HG03439 (cell line): ENCODE measurements around the gene HOXA9.

Experiments used
- ATAC-seq: cut with Tn5 transposase; IDR thresholded peaks from one replicate; pipeline ENCODE4 v1.9.1; 2021; ENCODE audit warnings: mild to moderate bottlenecking, moderate library complexity; ENCODE audit not compliant: unreplicated experiment

HOXA9 gene

DNA sequence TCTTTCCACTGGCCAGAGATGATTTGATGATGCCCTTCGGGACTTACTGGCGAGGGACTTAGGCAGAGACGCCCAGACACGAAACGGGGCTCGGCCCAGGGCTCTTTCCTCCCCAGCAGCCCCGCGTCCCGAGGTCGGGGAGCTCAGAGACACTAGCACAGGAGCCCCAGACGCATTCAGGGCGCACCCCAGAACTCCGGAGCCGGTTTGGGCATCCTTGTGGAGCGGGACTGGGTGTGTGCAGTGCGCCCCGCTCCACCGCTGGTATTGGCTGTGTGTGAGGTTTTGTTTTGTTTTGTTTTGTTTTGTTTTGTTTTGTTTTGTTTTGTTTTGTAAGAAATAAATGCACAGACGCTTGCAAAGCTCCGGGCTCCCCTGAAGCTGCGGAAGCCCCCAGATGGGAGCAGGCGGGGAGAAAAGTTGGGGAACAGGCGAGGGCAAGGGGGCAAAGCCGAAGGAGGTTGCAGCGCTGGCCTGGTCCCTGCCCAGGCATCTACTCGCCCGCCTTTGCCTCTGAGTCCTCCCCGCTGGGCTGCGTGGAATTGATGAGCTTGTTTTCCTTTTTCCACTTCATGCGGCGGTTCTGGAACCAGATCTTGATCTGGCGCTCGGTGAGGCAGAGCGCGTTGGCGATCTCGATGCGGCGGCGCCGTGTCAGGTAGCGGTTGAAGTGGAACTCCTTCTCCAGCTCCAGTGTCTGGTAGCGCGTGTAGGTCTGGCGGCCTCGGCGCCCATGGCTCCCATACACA is 20.0 kb downstream of the HOXA9 start:
- ATAC-seq, result no peak

DNA sequence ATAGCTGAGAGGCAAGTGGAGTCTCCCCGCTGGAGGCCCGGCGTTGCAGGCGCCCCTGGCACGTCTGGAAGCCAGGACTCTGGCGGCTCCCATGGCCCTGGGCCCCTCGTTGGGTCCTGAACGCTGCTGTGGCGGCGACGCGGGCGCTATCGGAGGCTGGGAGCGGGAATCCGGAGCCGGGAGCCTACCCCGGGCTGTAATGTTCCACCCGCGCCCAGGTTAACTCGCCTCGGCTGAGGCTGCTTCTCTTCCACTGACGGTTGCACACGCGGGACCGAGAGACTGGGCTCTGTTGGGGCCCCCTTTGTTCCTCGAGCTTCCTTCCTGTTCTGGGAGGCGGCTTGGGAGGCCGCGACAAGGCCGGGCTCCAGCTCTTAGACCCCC is 20.6 kb downstream of the HOXA9 start:
- ATAC-seq, result no peak

DNA sequence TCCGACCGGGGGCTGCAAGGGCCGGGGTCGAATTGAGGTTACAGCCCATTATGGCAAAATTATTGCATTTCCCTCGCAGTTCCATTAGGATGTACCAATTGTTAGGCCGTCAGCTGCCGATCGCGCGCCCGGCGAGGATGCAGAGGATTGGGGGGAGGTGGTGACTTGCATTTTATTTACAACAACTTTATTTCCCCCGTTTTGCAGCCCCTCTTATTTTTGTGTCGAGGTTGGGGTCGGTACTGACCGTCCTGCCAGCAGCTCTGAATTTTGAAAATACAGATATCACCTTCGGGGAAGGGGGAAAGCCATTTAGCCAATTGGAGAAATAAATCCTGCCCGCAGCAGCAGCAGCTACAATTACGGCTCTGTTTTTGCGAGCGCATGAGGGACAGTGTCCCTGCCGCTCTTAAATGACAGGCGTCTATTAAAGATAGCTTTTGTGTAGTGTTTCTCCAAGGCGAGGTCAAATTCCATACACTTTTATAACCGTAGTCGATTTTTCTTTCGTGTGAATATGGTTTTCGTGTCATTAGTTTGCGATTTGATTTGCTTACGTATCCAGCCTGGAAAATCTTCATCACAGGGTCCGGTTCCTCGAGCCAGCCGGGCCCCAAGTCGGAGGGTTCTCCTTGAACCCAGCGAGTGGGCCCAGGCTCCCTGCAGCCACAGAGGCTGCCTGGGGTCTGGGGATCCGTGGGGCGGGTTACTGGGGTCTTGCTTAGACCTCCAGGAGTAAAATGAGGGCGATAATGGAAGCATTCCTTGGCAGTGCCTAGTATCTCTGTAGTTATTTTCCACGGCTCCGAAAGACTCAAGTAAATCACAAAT is 21.2 kb downstream of the HOXA9 start:
- ATAC-seq, result no peak

DNA sequence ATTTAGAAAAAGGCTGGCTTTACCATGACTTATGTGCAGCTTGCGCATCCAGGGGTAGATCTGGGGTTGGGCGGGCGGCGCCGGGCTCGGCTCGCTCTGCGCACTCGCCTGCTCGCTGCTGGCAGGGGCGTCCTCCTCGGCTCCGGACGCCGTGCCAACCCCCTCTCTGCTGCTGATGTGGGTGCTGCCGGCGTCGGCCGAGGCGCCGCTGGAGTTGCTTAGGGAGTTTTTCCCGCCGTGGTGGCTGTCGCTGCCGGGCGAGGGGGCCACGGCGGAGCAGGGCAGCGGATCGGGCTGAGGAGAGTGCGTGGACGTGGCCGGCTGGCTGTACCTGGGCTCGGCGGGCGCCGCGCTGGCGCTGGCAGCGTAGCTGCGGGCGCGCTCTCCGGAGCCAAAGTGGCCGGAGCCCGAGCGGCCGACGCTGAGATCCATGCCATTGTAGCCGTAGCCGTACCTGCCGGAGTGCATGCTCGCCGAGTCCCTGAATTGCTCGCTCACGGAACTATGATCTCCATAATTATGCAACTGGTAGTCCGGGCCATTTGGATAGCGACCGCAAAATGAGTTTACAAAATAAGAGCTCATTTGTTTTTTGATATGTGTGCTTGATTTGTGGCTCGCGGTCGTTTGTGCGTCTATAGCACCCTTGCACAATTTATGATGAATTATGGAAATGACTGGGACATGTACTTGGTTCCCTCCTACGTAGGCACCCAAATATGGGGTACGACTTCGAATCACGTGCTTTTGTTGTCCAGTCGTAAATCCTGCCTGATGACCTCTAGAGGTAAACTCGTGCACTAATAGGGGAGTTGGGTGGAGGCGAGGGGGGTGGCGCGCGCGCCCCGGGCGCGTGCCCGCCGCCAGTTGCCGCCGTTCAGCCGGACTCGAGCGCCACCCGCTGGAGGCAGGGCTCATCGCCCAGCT is 22.1 kb downstream of the HOXA9 start, which contains the start of gene HOXA5:
TSS of gene HOXA5 (minus strand) at position 659 of the 927 bp plus-strand sequence. CDS start at position 585, 74 bp downstream.
- no peak for ATAC-seq

DNA sequence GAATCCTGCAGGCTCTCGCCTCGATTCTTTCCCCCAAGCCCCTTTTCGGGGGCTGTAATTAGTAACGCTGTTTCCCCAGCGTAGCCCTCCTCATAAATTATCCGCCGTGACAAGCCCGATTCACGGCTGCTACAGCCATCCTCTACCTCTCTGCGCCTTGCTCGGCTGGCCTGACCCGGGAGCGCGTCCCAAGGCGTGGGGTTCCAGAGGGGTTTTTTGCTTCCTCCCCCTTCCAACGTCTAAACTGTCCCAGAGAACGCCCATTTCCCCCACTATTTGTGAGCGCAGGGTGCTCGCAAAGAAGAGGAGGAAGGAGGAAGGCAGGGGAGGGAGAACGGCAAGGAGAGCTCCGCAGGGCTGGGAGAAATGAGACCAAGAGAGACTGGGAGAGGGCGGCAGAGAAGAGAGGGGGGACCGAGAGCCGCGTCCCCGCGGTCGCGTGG is 22.7 kb downstream of the HOXA9 start:
- ATAC-seq, result no peak

DNA sequence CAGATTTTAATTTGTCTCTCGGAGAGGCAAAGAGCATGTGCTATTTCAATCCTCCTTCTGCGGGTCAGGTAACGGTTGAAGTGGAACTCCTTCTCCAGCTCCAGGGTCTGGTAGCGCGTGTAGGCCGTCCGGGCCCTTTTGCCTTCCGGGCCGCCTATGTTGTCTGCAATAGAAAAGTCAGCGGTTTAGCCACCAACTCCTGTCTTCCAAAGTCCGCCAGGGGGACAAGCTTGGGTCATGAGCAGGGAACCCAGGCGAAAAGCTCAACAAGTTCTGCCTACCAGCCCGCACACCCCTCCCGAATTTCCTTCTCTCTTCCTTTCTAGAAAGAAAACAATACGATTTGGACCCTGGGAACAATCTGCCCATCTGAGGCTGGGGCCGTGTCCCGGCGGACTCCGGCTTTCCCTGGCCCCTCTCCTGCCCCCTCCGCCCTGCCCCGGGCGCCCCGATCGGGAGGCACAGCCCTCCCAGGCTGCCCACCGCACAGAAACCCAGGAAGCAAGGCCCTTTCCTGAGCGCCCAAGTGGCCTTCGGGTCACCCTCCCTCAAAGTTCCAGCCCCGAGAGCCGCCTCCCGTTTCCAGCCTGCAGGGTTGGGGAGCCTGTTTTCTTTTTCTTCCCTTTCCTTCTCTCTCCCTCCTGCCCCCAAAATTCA is 23.3 kb downstream of the HOXA9 start:
- no peak for ATAC-seq

DNA sequence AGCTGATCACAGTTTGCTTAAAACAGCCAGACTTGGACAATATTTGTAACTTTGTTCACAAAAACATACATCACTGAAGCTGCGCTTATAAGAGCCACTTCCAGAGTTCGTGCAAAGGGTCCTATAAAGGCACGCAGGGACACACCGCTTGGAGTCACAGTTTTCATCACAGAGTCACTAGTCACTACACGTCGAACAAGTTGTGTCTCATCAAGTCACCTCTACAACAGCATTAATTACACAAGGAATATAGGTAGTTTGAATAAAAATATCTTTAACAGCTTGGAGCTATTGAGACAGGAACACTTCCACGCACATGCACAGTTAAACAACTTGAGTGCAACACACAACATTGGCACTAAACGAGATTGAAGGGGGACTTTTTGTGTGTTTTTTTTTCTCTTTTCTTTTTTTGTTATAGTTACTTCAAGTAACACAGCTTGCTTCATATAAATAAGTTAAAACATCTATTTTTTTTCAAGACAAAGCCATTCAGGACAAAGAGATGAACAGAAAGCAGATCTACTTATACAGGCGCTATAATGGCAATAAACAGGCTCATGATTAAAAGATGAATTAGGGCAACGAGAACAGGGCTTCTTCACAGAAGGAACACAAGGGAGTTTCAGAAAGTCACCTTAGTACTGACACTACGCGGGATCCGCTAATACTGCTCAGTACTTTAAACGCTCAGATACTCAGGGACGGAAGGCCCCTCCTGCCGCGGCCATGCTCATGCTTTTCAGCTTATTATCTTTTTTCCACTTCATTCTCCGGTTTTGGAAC is 24.0 kb downstream of the HOXA9 start:
- ATAC-seq, result no peak

DNA sequence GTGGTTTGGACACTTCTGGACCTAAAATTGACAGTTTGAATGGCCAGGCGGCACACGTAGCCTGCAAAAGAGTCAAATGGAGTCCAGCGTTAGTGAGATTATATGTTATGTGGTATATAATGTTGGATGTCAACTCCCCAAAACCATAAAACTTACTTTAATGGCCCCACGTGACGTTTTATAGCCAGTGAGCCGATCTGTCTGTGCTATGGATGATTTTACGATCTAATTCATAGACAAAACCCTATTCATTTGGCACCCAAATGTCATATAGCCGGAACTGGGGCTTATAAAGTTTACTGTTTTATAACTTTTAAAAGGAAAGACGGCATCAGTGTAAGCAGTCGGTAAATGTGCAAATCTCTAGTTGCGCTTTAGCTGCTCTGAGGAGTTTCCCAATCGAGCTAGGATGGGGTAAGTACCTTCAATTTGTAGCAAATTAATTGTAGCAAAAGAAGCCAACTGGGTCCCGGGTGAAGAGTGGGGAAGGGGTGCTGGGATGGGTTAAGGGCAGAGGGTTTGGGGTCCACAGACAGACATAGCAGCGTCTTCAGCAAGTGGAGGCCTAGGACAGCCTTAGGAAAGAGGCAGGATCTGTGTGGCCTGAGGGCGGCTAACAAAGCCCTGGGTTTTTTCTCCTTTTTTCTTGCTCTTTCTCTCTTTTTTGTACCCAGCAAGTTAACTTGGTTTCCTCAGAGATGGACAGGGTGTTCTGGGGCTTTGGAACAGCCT is 25.0 kb downstream of the HOXA9 start:
- no peak for ATAC-seq

DNA sequence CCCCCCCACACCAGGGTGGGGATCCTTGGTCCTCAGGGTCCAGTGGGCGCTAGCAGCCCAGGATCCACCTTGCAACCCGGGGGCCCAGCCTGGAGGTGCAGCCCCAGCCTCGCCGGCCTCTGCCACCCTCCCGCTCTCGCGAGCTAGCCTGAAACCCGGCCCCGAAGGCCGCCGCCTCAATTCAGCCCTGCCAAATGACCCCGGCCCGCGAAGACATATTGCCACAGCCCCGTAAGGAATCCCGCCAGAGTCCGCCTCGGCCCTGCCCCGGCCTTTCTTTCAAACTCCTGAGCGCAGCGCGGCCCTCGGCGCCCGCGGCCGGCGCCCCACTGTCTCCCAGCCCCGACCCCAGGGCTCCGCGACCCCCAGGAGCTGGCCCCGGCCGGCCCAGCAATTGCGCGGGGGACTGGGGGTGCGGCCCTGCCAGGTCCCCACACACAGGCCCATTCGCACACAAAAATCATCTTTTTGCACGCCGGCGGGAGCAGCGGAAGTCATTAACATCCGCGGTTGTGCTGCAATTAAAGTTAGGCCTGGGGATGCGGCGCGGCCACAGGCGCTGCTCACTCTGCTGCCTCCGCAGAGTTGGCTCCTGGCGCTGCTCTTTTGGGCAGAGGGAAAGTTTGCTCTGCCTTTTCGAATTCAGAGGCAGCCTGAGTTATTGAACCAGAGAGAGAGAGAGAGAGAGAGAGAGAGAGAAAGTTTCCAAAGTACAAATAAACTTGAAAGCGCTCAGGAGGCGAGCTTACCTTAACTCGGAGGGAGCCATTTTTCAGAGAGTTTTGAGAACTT is 25.8 kb downstream of the HOXA9 start:
- ATAC-seq, result no peak

DNA sequence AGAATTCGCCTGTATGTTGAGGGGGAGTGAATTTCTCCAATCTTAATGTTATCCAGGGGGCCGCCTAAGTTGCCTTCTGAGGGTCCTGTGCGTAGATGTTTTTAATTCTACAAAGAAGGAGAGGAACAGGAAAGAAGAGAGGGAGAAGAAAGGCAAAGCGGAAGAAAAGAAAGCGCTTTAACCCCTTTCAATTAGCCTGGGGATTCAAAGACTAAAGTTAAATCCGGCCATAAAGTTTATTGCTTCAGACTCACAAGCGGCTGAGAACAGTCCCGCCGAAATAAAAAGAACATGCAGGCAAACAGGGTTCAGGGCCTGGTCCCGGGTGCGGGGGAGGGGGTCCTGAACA is 26.4 kb downstream of the HOXA9 start:
- ATAC-seq, result no peak

DNA sequence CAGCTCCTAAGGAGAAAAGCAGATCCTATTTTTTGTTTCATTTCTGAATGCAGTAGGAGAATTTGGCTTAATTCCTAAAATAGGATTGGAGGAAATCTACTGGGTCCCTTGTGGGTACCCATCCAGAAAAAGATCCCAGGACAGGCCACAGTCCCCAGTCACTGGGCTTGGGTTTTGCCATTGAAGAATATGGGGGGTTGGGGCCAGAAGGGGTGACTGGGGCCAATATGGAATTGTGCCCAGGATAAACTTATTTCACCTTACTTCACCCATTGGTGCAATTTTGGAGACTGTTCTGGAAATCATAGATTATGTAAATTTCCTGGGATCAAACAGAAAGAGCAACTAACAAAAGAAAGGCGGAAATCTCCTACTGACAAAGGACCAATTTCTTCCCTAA is 26.9 kb downstream of the HOXA9 start:
- ATAC-seq, result no peak

DNA sequence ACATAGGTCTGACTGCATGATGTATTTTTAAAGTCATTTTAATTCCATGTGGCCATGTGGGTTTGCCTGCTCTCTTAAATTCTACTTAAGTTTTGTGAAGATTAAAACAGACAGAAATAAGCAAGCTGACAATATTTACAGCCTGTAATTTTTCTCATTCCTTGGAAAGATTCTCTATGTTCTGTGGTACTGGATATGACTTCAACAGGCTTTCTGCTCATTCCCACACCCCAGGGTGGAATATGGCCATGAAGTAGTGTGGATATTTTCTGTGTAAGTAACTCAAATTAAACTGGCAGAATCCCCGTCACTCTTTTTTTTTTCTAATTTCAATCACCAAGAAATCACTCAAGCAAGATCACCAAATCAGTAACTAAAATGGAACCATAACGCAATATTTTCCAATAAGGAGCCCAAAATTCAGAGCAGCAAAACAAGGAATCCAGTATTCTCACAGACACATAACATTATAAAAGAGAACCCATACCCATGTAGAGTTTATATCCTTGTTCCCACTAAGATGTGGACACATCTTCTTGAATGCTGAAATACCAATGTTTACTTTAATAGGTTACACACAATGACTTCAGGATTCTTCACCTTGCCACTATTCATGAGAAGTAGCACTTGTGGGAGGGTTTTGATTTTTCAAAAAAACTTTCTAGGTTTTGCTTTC is 27.6 kb downstream of the HOXA9 start:
- ATAC-seq, result no peak

DNA sequence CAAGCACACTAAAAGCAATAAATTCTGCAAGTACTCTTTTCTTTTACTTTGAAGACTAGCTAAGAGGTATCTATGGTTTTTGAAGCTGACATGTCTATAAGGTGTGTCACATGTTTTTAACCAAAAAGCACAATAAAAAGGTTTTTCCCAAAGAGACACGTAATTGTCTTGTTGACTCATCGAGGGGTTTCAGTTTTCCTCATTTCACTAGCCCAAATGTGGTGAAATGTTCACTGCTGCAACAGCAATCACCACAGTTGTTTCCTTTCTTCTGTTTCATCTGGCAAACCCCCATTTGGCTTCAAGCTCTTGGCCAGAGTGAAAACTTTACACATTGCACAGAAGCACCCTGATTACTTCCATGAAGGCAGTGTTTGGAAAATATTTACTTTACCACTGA is 30.9 kb downstream of the HOXA9 start:
- no peak for ATAC-seq

DNA sequence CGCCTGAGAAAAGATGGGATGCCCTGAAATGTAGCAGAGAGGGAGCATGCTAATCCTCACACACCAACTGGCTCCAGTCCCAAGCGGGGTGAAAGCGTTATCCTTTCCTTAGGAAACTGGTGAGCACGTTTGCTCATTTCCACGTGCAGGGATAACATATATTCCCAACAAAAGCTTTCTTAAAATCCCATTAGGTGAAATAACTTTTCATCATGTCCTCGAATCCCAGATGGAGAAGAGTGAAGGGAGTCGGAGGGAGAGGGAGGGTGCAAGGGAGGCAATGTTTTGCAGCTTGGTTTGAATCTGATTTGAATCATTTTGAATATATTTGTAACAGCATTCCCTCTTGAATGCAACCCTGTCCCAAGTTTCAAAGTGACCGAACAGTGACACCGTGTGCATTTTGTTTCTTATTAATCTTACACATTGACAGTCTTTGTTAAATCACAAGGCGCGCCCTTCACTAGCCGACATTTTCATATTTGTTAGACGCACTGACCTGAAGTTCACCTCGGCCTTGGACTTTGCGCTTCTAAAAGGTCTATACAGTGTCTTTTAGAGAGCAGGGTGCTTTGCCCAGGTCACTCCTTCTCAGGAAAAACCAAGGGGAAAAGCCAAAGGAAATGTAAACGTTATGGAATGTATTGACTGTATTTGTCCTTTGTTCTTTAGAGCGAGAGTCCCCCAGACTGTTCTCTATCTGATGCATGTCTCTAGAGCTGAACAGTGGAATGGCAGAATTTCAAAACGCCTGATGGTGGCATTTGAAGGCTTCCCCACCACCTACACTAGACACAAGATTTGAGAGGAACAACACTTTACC is 31.7 kb downstream of the HOXA9 start:
- no peak for ATAC-seq

DNA sequence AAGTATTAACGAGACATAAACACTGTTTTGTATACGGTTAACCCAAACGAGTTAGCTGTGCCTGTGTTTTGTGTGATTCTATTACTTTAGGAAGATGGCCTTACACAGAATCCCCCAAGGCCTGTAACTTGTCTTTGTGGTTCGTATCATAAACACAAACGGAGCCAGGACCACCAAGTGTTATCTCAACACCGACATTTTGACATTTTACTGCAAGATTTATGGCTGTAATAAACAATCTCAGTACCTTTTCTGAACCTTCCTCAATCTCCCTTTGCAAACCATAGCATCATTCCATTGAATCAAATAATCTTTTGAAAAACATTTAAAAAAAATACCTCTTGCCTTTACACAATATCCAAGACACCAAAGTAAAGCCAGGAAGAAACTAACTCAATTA is 32.4 kb downstream of the HOXA9 start:
- no peak for ATAC-seq

DNA sequence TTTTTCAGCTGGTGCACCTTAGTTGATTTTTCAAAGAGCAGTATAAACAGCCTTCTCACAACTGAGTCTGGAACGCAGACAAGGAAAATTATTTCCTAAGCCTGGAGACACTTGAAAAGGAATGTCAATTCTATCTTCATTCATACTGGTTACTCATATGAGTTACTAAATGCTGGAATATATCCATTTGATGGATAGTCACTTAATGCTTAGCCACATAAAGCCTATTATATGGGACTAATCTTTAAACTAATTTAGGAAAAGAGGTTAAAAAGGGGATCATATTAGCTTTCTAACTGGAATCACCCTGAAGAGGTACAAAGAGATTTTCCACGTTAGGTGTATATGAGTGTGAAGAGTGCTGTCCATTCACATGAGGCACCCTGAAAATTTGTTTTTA is 33.1 kb downstream of the HOXA9 start:
- ATAC-seq, result no peak

DNA sequence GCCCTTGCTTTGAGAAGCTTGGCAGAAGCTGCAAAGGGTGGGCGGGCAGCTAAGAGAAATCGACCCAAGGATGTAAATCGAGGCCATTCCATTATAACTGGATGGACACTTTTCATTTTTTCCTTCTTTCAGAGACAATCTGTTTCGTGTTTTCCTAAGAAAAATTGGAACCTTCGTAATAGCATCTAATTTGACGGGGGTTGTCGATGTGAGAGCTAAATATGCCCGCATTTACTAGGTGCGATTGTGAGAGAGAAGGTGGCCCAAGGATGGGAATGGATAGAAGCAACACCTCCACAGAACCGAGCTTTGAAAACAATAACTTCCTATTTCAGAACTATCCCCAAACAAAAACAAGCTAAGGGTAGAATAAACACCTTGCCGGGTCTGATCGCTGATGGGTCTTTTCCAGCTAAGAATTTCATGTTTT is 33.9 kb downstream of the HOXA9 start:
- ATAC-seq, result no peak
